HCT116 (cell line): ENCODE measurements around the gene TAF1. TPM values are rescaled to one million over a fixed set of nuclear protein-coding genes. Genes with fewer than 3 reads are reported as not detected.

Source experiments
- ATAC-seq: fragments of 200-7000 bp; cut with Tn5 transposase; 2 replicates; pipeline ENCODE4 v1.9.1; 2020; ENCODE audit warnings: mild to moderate bottlenecking, moderate library complexity
- BruUV-seq: library from RNA; stranded (reverse); fragments of 400-500 nt; replicated peaks from 2 replicates; lab custom pipeline; 2021; lab: Mats Ljungman, UMichigan
- CTCF ChIA-PET: fragments of 300-600 bp; sonication (Branson Sonifier 250); formaldehyde crosslinking; loops from one replicate; lab custom pipeline; 2021; ENCODE audit warnings: antibody characterized with exemption; lab: Charles Lee
- POLR2A ChIA-PET: fragments of 300-600, 350-600 bp; sonication (Branson Sonifier 250); formaldehyde crosslinking; loops from one replicate; lab custom pipeline; 2021; ENCODE audit warnings: antibody characterized with exemption; lab: Charles Lee
- RAD21 ChIA-PET, 2 experiments: fragments of 300-600 bp; sonication (Branson Sonifier 250); formaldehyde crosslinking; loops; one replicate each; lab custom pipeline; 2023; ENCODE audit warnings: low total read pairs in 2 of 2; ENCODE audit not compliant: uncharacterized antibody in 2 of 2, unreplicated experiment in 2 of 2, low non-redundant PET in 1 of 2; lab: Charles Lee
- DNase-seq: peaks from one replicate; pipeline ENCODE4 v3.0.0-alpha.2; 2010; ENCODE audit warnings: low read depth, low spot score
- H2AFZ ChIP-seq: fragments of 200-600 bp; shearing (Covaris generic), sonication (generic); 2 replicates; pipeline ENCODE4 v1.6.1; 2017; ENCODE audit warnings: low read depth, mixed run types, mixed read lengths, antibody characterized with exemption, low read length; ENCODE audit not compliant: poor library complexity, severe bottlenecking
- H3K27ac ChIP-seq: 2 replicates; pipeline ENCODE4 v1.5.1; 2012; ENCODE audit warnings: low read depth, low read length
- H3K27me3 ChIP-seq: fragments of 200-600 bp; sonication (generic); 2 replicates; pipeline ENCODE4 v1.6.1; 2016; ENCODE audit warnings: mixed run types, low read length, mixed read lengths; ENCODE audit not compliant: insufficient read depth
- H3K36me3 ChIP-seq, 2 experiments: fragments of 200-500 bp in 1 of 2; fragments of 200-600 bp in 1 of 2; sonication (Bioruptor generic) in 1 of 2; sonication (generic) in 1 of 2; 2 replicates each; pipeline versions ENCODE4 v1.5.1 to v1.6.1; 2014 to 2016; ENCODE audit warnings: low read length in 2 of 2, inconsistent platforms in 1 of 2, mixed read lengths in 1 of 2, mixed run types in 1 of 2; ENCODE audit not compliant: insufficient read depth in 2 of 2, control insufficient read depth in 1 of 2
- H3K4me1 ChIP-seq, 2 experiments: fragments of 200-600 bp in 1 of 2; sonication (generic) in 1 of 2; 2 replicates each; pipeline versions ENCODE4 v1.5.1 to v1.6.1; 2012 to 2017; ENCODE audit warnings: low read length in 2 of 2, inconsistent platforms in 1 of 2, mild to moderate bottlenecking in 1 of 2, mixed read lengths in 1 of 2, mixed run types in 1 of 2, moderate library complexity in 1 of 2; ENCODE audit not compliant: insufficient read depth in 2 of 2, control insufficient read depth in 1 of 2
- H3K4me2 ChIP-seq: fragments of 200-600 bp; sonication (generic); 2 replicates; pipeline ENCODE4 v1.6.1; 2017; ENCODE audit warnings: mixed run types, low read length, mixed read lengths
- H3K4me3 ChIP-seq, 2 experiments: fragments of 200-600 bp in 1 of 2; sonication (generic) in 1 of 2; replicated peaks in 1 of 2; 2 replicates each; pipeline ENCODE4 v1.5.1; 2011 to 2016; ENCODE audit warnings: low read length in 2 of 2, control low read depth in 1 of 2, low read depth in 1 of 2, mild to moderate bottlenecking in 1 of 2, mixed read lengths in 1 of 2, mixed run types in 1 of 2
- H3K79me2 ChIP-seq: fragments of 200-600 bp; sonication (generic); 2 replicates; pipeline ENCODE4 v1.6.1; 2017; ENCODE audit warnings: mild to moderate bottlenecking, mixed run types, low read length, moderate library complexity, mixed read lengths; ENCODE audit not compliant: insufficient read depth
- H3K9ac ChIP-seq: fragments of 200-600 bp; sonication (generic); 2 replicates; pipeline ENCODE4 v1.6.1; 2016; ENCODE audit warnings: low read length, mixed read lengths
- H3K9me2 ChIP-seq: fragments of 200-600 bp; sonication (generic), shearing (Covaris generic); 2 replicates; pipeline ENCODE4 v1.6.1; 2017; ENCODE audit warnings: mixed run types, mild to moderate bottlenecking, moderate library complexity; ENCODE audit not compliant: insufficient read depth
- H3K9me3 ChIP-seq, 2 experiments: fragments of 200-500 bp in 1 of 2; fragments of 200-600 bp in 1 of 2; sonication (Bioruptor generic) in 1 of 2; sonication (generic) in 1 of 2; 2 replicates each; pipeline ENCODE4 v1.6.1; 2014 to 2017; ENCODE audit warnings: low read length in 2 of 2, mixed read lengths in 2 of 2, inconsistent platforms in 1 of 2, low read depth in 1 of 2, mild to moderate bottlenecking in 1 of 2, mixed run types in 1 of 2, moderate library complexity in 1 of 2; ENCODE audit not compliant: control insufficient read depth in 1 of 2, insufficient read depth in 1 of 2
- H4K20me1 ChIP-seq: fragments of 200-600 bp; sonication (generic), shearing (Covaris generic); 2 replicates; pipeline ENCODE4 v1.6.1; 2017; ENCODE audit warnings: mixed run types, mild to moderate bottlenecking, moderate library complexity; ENCODE audit not compliant: insufficient read depth
- CBX3 ChIP-seq: IDR thresholded peaks from 2 replicates; pipeline ENCODE4 v1.6.1; 2012; ENCODE audit warnings: low read depth
- CEBPB ChIP-seq: IDR thresholded peaks from 2 replicates; pipeline ENCODE4 v1.6.1; 2012; ENCODE audit warnings: low read depth
- EGR1 ChIP-seq: IDR thresholded peaks from 2 replicates; pipeline ENCODE4 v1.6.1; 2012; ENCODE audit warnings: low read depth
- JUND ChIP-seq: IDR thresholded peaks from 2 replicates; pipeline ENCODE4 v1.6.1; 2012
- RAD21 ChIP-seq: IDR thresholded peaks from 2 replicates; pipeline ENCODE4 v1.6.1; 2012; ENCODE audit warnings: low read depth, mild to moderate bottlenecking
- SRF ChIP-seq: IDR thresholded peaks from 2 replicates; pipeline ENCODE4 v1.6.1; 2012; ENCODE audit warnings: low read depth
- TCF7L2 ChIP-seq: IDR thresholded peaks from 2 replicates; pipeline ENCODE4 v1.7.0; 2011; ENCODE audit warnings: borderline replicate concordance, inconsistent platforms; ENCODE audit not compliant: insufficient read depth, insufficient read length; ENCODE audit errors: extremely low read depth
- ZNF274 ChIP-seq: fragments of 200-500 bp; sonication (Bioruptor generic); IDR thresholded peaks from 2 replicates; pipeline ENCODE4 v1.6.1; 2014; ENCODE audit warnings: mild to moderate bottlenecking, low read depth, low read length, inconsistent platforms
- intact Hi-C: fragments of 100-400 bp; cut with micrococcal nuclease; formaldehyde crosslinking; loops from 2 replicates; pipeline ENCODE4 v1.10.0; 2022
- total RNA-seq: library from RNA; stranded (reverse); gene quantifications from one replicate; pipeline ENCODE4 v1.2.1, GENCODE V29; 2021; ENCODE audit not compliant: unreplicated experiment
- TF ChIP-seq, protein P1 (sequence below): IDR thresholded peaks from 2 replicates; pipeline ENCODE4 v1.6.1; 2011; ENCODE audit warnings: mild to moderate bottlenecking, low read length, moderate library complexity; ENCODE audit not compliant: insufficient replicate concordance; ENCODE audit errors: extremely low read depth
- TF ChIP-seq, protein P2 (sequence below): IDR thresholded peaks from 2 replicates; pipeline ENCODE4 v1.6.1; 2012

Gene TAF1
- total RNA-seq, 1 experiment from 2014 or later, result 27.7 TPM

DNA sequence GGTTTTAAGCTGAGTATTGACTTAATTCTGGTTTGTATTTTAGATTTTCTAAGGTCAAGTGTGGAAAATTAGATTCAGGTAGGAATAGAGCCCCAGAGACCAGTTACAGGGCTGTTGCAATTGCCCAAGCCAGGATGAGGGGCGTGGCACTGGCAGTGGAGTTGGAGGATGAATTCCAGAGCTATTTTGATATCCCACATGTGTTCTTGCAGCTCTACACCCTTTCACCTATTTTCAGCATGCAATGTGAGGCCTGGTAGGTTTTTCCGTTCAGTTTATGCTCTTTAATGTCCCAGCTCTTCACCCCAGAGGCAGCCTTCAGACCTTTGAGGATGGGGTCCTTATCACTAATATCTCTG is 148.9 kb downstream of the TAF1 start:
- intact Hi-C loops, result no loop called here
- RAD21 ChIA-PET, result no interaction called here
- Histone ChIP-seq H3K4me1 (no peaks in the 10 kb centered on the region), H3K4me2 (no peak overlapping the region), H3K9ac (no peak overlapping the region), H3K36me3 (no peaks in the 10 kb centered on the region), H3K9me2 (no peaks in the 10 kb centered on the region), H3K9me3 (no peaks in the 10 kb centered on the region), H3K79me2 (no peaks in the 10 kb centered on the region), H3K27me3 (no peaks in the 10 kb centered on the region), H3K4me3 (no peak overlapping the region), H2AFZ (no peak overlapping the region), H4K20me1 (no peaks in the 10 kb centered on the region), H3K27ac (no peak overlapping the region)
- no peak for ATAC-seq
- POLR2A ChIA-PET, result interaction anchor here (0.8 kb wide), 1 partner anchor 14 kb away, joined by 4 read pairs; no protein-coding TSS in a partner anchor
- CTCF ChIA-PET, result no interaction called here
- no TSS peak for BruUV-seq
- no peak for TF ChIP-seq EGR1
- TF ChIP-seq, protein P1, sequence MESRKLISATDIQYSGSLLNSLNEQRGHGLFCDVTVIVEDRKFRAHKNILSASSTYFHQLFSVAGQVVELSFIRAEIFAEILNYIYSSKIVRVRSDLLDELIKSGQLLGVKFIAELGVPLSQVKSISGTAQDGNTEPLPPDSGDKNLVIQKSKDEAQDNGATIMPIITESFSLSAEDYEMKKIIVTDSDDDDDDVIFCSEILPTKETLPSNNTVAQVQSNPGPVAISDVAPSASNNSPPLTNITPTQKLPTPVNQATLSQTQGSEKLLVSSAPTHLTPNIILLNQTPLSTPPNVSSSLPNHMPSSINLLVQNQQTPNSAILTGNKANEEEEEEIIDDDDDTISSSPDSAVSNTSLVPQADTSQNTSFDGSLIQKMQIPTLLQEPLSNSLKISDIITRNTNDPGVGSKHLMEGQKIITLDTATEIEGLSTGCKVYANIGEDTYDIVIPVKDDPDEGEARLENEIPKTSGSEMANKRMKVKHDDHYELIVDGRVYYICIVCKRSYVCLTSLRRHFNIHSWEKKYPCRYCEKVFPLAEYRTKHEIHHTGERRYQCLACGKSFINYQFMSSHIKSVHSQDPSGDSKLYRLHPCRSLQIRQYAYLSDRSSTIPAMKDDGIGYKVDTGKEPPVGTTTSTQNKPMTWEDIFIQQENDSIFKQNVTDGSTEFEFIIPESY, result no peak
- TF ChIP-seq, protein P2, sequence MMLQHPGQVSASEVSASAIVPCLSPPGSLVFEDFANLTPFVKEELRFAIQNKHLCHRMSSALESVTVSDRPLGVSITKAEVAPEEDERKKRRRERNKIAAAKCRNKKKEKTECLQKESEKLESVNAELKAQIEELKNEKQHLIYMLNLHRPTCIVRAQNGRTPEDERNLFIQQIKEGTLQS, result no peak
- TF ChIP-seq JUND, result no peak
- no peak for TF ChIP-seq SRF
- TF ChIP-seq RAD21, result no peak
- no peak for TF ChIP-seq CBX3
- no peak for TF ChIP-seq TCF7L2
- no peak for TF ChIP-seq CEBPB
- TF ChIP-seq ZNF274, result no peak
- DNase-seq, result no peak

Other genes starting within 250 kb of the TAF1 start
- gene MED12, start 247.8 kb upstream of the TAF1 start, total RNA-seq, result 32.8 TPM
- 1.4 TPM for gene NLGN3, start 221.5 kb upstream of the TAF1 start, total RNA-seq
- not detected for gene GJB1, start 143.1 kb upstream of the TAF1 start, total RNA-seq
- 32.9 TPM for gene ZMYM3, start 112.2 kb upstream of the TAF1 start, total RNA-seq
- gene NONO, start 82.7 kb upstream of the TAF1 start, total RNA-seq, result 523 TPM
- gene ITGB1BP2, start 64.6 kb upstream of the TAF1 start, total RNA-seq, result 3.5 TPM
- 143 TPM for gene OGT, start 166.7 kb downstream of the TAF1 start, total RNA-seq
- 0.98 TPM for gene GCNA, start 212.1 kb downstream of the TAF1 start, total RNA-seq